Activated CD4-positive, alpha-beta T cell treated with anti-CD3 and anti-CD28 coated beads, Interleukin-2, amount 50 U/mL, for 48 hours (primary cell): Measurements from ENCODE around the gene WFDC12.
"Not testable (repeated sequence)": the region's sequence is repeated elsewhere in the genome, so short reads cannot be mapped to it uniquely, and the experiment has no call there.

Experiments
- DNase-seq, 2 experiments: peaks; one replicate each; pipeline ENCODE4 v3.0.0-alpha.2; 2020

WFDC12 gene, protein sequence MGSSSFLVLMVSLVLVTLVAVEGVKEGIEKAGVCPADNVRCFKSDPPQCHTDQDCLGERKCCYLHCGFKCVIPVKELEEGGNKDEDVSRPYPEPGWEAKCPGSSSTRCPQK

GRCh38 chr20:45124365-45124764 is at the start of gene WFDC12:
WFDC12 (minus strand) TSS chr20:45124465; CDS start chr20:45124447, 18 bp downstream.
- DNase-seq = no peak

GRCh38 chr20:45173522-45173921 is 49.3 kb upstream of the WFDC12 start:
- DNase-seq = no peak

DNA sequence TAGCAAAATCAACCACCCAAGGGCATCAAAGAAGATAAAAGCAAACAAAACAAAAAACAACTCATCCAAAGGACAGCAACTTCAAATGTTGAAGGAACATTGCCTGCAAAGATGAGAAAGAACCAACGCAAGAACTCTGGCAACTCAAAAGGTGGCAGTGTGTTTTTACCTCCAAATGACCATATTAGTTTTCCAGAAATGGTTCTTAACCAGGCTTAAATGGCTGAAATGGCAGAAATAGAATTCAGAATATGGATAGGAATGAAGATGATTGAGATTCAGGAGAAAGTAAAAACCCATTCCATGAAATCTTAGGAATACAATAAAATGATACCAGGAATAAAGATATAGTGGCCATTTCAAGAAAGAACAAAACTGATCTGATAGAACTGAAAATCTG is 40.6 kb upstream of the WFDC12 start:
- DNase-seq = no peak

DNA sequence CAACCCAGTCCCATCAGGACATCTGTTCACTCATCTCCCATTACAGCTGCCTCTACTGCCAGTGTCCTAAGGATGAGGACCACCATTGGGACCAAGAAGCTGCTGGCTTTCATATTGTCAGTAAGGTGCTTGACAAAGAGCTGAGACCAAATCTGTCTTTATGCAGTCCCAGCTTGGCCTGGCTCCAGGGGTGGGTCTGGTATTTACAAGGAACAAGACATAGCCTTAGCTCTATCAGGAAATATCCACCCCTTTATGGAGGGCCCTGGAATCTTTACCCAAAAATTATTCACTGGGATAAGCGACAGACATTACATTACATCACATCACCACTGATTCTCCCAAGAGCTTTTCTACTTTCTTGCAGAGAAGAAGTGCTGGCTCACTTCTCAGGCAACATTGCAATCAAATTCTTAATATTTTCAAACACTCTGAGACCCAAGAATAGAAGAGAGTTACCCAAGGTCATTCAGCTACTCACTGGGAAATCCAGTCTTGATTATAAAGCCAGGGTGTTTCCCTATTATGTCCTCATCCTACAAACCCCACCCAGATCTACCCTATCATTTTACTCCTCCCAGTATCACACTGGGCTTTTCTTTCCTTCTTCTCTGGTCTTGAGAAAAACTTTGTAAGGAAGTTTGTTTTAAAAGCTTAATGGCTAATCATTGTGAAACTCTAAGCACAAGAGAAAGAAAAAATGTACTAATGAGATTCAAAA is 39.0 kb upstream of the WFDC12 start:
- no peak for DNase-seq

DNA sequence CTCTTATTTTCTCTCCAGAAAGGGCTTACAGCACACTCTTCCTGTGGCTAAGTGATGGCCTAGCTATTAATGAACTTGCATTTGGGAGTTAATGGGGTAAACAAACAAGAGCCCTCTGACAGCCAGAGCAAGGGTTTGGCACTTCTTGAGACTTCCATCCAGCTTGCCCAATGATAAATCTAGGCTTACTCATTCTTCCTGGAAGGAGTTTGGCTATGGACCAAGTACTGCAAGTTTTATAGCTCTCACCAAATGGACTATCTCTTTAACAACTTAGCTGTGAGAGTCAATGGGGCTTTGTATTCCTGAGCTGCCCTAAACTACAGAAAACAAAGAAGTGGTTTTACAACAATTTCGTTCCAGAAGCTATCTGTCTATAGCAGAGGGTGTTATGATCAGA is 33.7 kb upstream of the WFDC12 start:
- no peak for DNase-seq

DNA sequence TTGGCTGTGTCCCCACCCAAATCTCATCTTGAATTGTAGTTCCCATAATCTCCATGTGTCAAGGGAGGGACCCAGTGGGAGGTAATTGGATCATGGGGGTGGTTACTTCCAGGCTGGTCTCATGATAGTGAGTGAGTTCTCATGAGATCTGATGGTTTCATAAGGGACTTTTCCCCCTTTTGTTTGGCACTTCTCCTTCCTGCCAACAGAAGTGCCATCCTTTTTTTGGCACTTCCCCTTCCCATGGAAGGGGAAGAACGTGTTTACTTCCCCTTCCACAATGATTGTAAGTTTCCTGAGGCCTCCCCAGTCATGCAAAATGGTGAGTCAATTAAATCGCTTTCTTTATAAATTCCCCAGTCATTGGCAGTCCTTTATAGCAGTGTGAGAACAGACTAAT is 32.4 kb upstream of the WFDC12 start:
- DNase-seq = no peak

GRCh38 chr20:45154794-45155193 is 30.5 kb upstream of the WFDC12 start:
- not testable (repeated sequence) for DNase-seq

GRCh38 chr20:45154183-45154582 is 29.9 kb upstream of the WFDC12 start:
- no peak for DNase-seq

- no peak for DNase-seq
These were observed 29.5 kb upstream of the WFDC12 start for GRCh38 chr20:45153752-45154151.

DNA sequence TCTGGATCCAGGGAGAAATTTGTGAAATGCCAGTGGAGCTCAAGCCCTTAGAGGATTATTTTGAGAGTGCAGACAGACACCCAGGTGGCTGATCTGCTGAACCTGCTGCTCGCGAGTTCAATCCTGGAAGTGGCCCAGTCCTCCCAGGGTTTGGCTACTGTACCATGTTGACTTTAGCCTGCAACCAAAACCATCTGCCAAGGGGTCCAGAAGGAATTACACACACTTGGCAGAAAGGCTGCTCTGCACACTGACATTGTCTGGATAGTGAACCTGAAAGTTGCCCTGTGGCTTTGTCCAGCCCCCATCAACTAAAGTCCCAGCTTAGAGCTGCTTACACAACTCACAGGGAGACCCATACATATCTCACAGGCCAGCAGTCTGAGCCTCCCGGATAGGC is 28.9 kb upstream of the WFDC12 start:
- no peak for DNase-seq

DNA sequence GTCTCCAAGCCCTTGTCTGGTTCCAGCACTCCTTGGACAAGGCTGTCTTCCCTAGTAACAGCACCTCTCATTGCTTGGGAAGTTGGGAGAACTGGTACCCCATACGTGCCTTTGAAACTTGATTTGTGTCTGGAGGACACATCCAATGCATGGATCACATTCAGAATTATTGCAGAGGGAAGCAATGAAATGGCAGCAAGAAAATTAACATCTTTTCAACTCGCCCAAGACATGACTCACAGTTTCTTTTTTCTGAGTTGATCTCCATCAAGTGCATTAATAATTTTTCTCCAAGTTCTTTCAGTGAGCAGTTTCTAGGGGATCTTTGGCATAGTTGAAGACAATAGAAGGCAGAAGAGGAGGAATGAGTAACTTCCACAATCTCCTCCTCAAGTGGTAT is 28.1 kb upstream of the WFDC12 start:
- no peak for DNase-seq

DNA sequence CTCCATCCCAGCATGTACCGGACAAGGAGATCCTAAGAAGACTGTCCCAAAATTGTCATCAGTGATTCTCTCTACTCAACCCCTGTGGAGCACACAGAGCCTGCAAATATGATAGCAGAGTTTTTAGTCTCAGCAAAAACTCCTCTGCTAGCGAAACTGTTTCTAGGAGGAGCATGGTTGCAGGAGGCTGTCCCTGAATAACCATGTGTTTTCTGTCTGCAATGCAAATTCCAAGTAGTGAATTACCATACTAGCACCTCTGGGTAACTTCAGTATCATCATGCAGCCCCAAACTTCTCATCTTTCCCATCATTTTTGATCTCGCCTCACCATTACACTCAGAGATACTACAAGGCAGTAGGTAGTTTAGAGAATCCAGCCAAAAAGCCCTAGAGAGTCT is 24.8 kb upstream of the WFDC12 start:
- no peak for DNase-seq

DNA sequence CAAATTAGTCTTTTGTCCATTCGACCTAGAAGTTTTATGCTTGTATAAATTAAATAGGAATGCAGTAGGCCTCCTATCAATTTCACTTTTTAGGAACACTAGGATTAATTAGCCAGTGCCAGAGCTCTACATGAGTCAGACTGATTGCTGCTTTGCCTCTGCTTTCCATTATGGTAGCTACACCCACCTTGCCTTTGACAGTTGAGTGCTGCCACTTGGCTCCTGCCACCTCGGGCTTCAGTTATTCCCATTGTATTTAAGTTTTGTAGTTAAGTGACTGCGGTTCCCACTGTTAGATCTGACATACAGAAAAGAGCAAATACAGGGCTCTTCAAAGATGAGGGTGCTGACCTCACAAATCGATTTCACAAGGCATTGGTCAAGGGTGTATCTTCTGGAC is 16.6 kb upstream of the WFDC12 start:
- DNase-seq = no peak

DNA sequence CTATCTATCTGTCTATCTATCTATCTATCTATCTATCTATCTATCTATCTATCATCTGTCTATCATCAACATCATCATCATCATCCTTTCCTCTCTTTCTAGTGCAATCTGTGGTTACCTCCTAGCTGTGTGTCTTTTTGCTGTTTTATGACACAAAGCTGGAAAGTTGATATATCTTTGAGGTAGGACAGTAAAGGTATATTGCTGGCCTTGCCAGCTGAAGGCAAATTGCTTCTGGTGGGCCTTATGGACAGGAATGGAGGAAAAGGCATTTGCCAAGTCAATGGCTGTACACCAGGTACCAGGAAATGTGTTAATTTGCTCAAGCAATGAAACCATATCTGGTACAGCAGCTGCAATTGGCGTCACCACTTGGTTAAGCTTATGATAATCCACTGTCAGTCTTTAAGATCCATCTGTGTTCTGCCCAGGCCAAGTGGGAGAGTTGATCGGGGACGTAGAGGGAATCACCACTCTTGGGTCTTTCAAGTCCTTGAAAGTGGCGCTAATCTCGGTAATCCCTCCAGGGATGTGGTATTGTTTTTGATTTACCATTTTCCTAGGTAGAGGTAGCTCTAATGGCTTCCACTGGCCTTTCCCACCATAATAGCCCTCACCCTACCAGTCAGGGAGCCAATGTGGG is 15.6 kb upstream of the WFDC12 start:
- not testable (repeated sequence) for DNase-seq

DNA sequence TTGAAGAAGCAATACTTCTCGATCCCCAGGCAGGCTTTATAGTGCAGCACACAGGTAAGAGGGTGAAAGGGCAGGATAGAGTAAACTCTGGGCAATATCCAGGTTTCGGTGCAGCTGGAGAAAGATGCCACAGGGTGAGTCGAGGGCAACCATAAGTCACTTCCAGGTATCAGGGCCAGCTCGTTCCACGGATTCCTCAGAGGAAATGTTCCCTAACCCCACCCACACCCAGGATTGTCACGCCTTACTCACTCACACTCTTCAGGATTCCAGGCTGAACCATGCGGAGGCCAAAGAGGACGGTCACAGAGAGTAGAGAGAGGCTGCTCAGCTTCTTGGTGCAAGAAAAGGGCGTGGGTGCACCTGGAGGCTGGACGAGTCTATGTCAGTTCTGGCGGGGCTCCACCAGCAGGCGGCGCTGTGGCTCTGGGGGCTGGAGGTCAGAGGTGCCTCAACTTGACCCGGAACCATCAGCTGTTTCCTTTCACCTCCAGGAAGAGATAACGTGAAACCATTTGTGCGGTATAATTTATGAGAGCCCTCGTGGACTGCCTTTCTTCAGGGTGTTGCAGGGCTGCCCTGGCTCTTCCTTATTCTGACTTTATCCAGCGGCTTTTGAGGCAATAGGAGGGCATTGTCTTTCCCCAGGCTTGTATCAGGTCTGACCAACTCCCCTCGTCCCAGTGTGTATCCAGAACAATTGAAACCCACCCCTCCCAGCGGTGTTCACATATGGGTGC is 14.5 kb upstream of the WFDC12 start:
- DNase-seq = peak; percentile 88 to 89

- no peak for DNase-seq
These were observed 12.6 kb upstream of the WFDC12 start for GRCh38 chr20:45136911-45137310.

GRCh38 chr20:45128099-45128498 is 3.8 kb upstream of the WFDC12 start:
- no peak for DNase-seq

DNA sequence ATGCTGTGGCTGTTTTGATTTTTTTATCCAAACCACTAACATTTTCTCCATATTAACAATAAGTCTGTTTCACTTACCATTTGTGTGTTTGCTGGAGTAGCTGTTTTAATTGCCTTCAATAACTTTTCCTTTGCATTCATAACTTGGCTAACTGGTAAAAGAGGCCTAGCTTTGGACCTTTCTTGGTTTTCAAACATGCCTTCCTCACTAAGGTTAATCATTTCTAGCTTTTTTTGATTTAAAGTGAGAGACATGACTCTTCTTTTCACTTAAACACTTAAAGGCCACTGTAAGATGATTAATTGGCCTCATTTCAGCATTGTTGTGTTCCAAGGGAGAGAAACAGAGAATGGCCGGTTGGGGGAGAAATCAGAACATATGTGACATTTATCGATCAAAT is 2.9 kb downstream of the WFDC12 start:
- DNase-seq = no peak

- DNase-seq = no peak
These were observed 4.6 kb downstream of the WFDC12 start for GRCh38 chr20:45119556-45120266.

DNA sequence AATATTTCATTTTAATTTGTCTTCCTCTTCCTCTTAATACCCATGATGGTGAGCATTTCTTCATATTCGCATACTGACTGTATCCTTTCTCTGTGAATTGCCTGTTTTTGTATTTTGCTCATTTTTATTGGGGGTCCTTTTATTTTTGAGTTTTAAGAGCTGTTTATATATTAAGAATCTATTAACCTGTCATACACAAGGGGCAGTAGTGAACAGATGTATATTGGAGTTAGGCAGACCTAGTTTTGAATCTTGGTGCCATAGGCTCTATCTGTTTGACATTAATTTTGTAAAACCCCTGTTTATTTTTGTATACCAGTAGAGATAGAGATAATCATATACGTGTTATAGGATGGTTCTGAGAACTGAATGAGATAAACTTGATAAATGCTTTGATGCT is 6.2 kb downstream of the WFDC12 start:
- no peak for DNase-seq

DNA sequence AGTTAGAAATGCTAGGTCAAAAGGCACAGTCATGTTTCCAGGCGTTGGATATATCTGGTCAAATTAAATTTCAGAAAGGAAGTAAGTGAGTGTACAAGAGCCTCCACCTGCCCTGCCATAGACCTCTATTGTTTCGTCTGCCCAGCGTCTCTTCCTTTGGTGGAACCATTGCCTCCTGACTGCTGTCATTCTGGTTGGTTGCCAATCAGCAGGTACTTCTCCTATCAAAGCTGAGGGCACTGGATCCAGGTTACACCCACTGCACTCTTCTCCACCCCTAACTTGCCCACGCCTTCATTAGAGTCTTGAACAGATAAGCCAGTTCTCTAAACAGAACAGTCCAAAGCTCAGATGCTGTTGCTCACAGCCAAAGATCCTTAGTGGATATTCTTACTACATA is 6.7 kb downstream of the WFDC12 start:
- no peak for DNase-seq

- no peak for DNase-seq
These were observed 8.4 kb downstream of the WFDC12 start for GRCh38 chr20:45115829-45116228.

- no peak for DNase-seq
These were observed 8.9 kb downstream of the WFDC12 start for GRCh38 chr20:45115386-45115774.
